ENCODE measurements around the gene PCSK4. TPM values are rescaled to one million over a fixed set of nuclear protein-coding genes. Genes with fewer than 3 reads are reported as not detected.

PCSK4 gene
- polyA plus RNA-seq, 1 donor (not counting 4 experiments of a cell fraction or from before 2014, with no cell fraction given): 0.25 TPM

DNA sequence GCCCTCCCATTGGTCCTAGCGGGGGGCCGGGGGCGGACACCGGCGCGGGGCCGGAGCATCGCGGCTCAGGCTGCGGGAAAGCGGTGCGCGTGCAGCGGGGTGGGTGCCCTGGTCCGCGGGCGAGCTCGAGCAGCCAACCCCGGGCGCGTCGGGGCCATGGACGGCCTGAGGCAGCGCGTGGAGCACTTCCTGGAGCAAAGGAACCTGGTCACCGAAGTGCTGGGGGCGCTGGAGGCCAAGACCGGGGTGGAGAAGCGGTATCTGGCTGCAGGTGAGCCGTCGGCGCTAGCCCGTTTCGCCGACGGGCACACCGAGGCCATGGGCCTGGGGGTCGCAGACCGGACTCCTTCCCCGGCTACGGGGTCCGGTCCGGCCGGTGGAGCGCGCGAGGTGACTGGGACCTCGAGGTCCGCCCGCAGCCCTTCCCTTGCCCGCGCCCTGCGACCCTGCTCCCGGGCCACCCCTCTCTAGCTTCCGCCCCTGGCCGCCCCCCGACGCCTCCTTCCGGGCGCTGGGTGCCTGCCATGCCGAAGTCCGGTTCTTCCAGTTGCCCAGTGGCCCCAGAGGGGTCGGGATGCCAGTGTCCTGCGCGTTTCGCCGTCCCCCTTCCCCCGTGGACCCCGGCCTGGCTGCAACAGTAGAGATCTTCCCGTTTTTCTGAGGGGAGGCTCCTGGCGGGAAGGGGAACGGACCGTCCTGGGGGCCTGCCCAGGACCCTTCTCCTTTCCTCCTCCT is 1.1 kb upstream of the PCSK4 start, which contains the start of gene REEP6:
Gene REEP6 (plus strand): TSS at position 68 of the 735 bp plus-strand sequence. CDS start 89 bp downstream, at position 157.
- Histone ChIP-seq H3K4me1 (ENCODE audit: control insufficient read depth, extremely low read depth, insufficient read depth, low read length) (peaks cover 12% of the 10 kb centered on the region), H3K9ac (ENCODE audit: control insufficient read depth, extremely low read depth, insufficient read depth, low read length) (peak within 1 kb of the TSS; percentile 65), H3K4me3 (ENCODE audit: control insufficient read depth in 2 of 3, extremely low read depth in 1 of 3, insufficient read depth in 2 of 3, low read depth in 1 of 3, low read length in 3 of 3) (peak within 1 kb of the TSS; percentile 59 to 78 (median 77)), H3K79me2 (ENCODE audit: control insufficient read depth, insufficient read depth, low read length) (no peaks in the 10 kb centered on the region), H4K20me1 (ENCODE audit: control insufficient read depth, extremely low read depth, insufficient read depth, low read length) (no peaks in the 10 kb centered on the region), H3K36me3 (ENCODE audit: control insufficient read depth in 2 of 2, extremely low read depth in 1 of 2, insufficient read depth in 2 of 2, low read length in 2 of 2) (no peaks in the 10 kb centered on the region), H2AFZ (ENCODE audit: control insufficient read depth, low read length) (peak within 1 kb of the TSS; percentile 100), H3K27me3 (ENCODE audit: control insufficient read depth, extremely low read depth, insufficient read depth, low read length) (no peaks in the 10 kb centered on the region), H3K4me2 (ENCODE audit: control insufficient read depth, extremely low read depth, insufficient read depth, low read depth, low read length) (peak within 1 kb of the TSS; percentile 94), H3K9me1 (ENCODE audit: control insufficient read depth, extremely low read depth, insufficient read depth, low read length) (no peaks in the 10 kb centered on the region), H3K27ac (ENCODE audit: control insufficient read depth, insufficient read depth, low read length) (peak within 1 kb of the TSS; percentile 40), H3K9me3 (ENCODE audit: control insufficient read depth, low read depth, low read length) (no peaks in the 10 kb centered on the region)
- dilution Hi-C loops (cut with MboI; ENCODE audit: extremely low pct_ligation_motif_present, low sequenced_read_pairs): no loop called here
- DNase-seq (ENCODE audit: low read depth, low spot score) (no peak), FAIRE-seq (no peak)
- TF ChIP-seq, protein P1, sequence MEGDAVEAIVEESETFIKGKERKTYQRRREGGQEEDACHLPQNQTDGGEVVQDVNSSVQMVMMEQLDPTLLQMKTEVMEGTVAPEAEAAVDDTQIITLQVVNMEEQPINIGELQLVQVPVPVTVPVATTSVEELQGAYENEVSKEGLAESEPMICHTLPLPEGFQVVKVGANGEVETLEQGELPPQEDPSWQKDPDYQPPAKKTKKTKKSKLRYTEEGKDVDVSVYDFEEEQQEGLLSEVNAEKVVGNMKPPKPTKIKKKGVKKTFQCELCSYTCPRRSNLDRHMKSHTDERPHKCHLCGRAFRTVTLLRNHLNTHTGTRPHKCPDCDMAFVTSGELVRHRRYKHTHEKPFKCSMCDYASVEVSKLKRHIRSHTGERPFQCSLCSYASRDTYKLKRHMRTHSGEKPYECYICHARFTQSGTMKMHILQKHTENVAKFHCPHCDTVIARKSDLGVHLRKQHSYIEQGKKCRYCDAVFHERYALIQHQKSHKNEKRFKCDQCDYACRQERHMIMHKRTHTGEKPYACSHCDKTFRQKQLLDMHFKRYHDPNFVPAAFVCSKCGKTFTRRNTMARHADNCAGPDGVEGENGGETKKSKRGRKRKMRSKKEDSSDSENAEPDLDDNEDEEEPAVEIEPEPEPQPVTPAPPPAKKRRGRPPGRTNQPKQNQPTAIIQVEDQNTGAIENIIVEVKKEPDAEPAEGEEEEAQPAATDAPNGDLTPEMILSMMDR (optimal IDR thresholded peaks at IDR 0.05 in 1 of 3, IDR thresholded peaks at IDR 0.05 in 1 of 3, conservative IDR thresholded peaks at IDR 0.05 in 1 of 3; ENCODE audit: extremely low read depth in 1 of 3, insufficient read depth in 2 of 3, low read length in 3 of 3): no peak

DNA sequence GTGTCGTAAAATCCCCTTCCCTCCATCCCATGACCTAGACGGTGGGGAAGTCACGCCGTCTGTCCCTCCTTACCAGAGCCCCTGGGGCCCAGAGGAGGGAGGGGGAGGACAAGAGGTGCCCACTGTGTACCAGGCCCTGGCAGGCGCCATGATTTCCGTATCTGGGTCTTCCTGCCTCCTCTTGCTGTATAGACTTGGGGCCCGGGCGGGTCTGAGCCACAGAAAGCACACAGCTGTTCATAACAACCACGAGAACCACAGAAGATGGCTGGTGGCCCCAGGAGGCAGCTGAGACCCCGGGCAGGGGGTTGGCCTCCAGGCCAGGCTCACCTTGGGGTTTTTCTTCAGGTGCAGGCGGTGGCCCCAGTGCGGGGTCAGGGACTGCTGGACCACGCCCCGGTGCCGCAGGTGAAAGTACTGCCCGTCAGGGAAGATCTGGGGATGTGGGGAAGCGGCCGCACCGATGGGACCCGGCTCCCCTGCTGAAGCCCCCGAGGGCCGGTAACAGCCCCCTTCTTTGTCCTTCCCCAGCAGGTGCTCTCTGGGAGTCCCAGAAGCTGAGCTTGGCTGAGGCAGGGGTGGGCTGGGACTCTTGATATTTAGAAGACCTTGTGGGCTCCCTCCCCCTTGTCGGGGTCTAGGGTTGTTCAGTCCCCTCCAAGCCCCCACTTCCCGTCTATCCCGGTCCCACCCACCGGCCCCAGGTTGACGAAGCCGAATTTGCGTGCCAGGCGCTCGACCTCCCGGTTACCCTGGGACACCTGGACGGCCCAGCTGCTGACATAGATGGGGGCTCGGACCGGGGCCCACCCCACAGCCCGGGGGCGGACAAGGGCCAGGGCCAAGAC is 463 bp downstream of the PCSK4 start:
- peak overlapping the region; percentile 65 for H3K9ac ChIP-seq (ENCODE audit: control insufficient read depth, extremely low read depth, insufficient read depth, low read length)
- no peak overlapping the region for H3K27ac ChIP-seq (ENCODE audit: control insufficient read depth, insufficient read depth, low read length)

More for the DNA sequence above, 463 bp downstream of the PCSK4 start:
- H3K4me3 ChIP-seq (ENCODE audit: control insufficient read depth in 2 of 3, extremely low read depth in 1 of 3, insufficient read depth in 2 of 3, low read depth in 1 of 3, low read length in 3 of 3): peak overlapping the region; percentile 54 to 78 (median 77)
- no peak for FAIRE-seq
- no peaks in the 10 kb centered on the region for H3K9me3 ChIP-seq (ENCODE audit: control insufficient read depth, low read depth, low read length)
- H3K4me1 ChIP-seq (ENCODE audit: control insufficient read depth, extremely low read depth, insufficient read depth, low read length): peaks cover 12% of the 10 kb centered on the region
- no peaks in the 10 kb centered on the region for H3K9me1 ChIP-seq (ENCODE audit: control insufficient read depth, extremely low read depth, insufficient read depth, low read length)
- H3K79me2 ChIP-seq (ENCODE audit: control insufficient read depth, insufficient read depth, low read length): no peaks in the 10 kb centered on the region
- no peak for DNase-seq (ENCODE audit: low read depth, low spot score)
- dilution Hi-C loops (cut with MboI; ENCODE audit: extremely low pct_ligation_motif_present, low sequenced_read_pairs): no loop called here
- H4K20me1 ChIP-seq (ENCODE audit: control insufficient read depth, extremely low read depth, insufficient read depth, low read length): no peaks in the 10 kb centered on the region
- H2AFZ ChIP-seq (ENCODE audit: control insufficient read depth, low read length): peak overlapping the region; percentile 100
- no peaks in the 10 kb centered on the region for H3K36me3 ChIP-seq (ENCODE audit: control insufficient read depth in 2 of 2, extremely low read depth in 1 of 2, insufficient read depth in 2 of 2, low read length in 2 of 2)
- no peaks in the 10 kb centered on the region for H3K27me3 ChIP-seq (ENCODE audit: control insufficient read depth, extremely low read depth, insufficient read depth, low read length)
- H3K4me2 ChIP-seq (ENCODE audit: control insufficient read depth, extremely low read depth, insufficient read depth, low read depth, low read length): peak overlapping the region; percentile 94
- TF ChIP-seq EZH2 (IDR thresholded peaks at IDR 0.05; ENCODE audit: low read length): no peak
- TF ChIP-seq, protein P1 (optimal IDR thresholded peaks at IDR 0.05 in 1 of 3, IDR thresholded peaks at IDR 0.05 in 1 of 3, conservative IDR thresholded peaks at IDR 0.05 in 1 of 3; ENCODE audit: extremely low read depth in 1 of 3, insufficient read depth in 2 of 3, low read length in 3 of 3): no peak
